HG03159 (cell line): Measurements from ENCODE around the gene DYNLT2.
"Not testable (repeated sequence)": the region's sequence is repeated elsewhere in the genome, so short reads cannot be mapped to it uniquely, and the experiment has no call there.

Source experiments
- ATAC-seq: cut with Tn5 transposase; IDR thresholded peaks from one replicate; pipeline ENCODE4 v1.9.1; 2021; ENCODE audit warnings: mild to moderate bottlenecking, moderate library complexity; ENCODE audit not compliant: unreplicated experiment

DYNLT2 gene

DNA sequence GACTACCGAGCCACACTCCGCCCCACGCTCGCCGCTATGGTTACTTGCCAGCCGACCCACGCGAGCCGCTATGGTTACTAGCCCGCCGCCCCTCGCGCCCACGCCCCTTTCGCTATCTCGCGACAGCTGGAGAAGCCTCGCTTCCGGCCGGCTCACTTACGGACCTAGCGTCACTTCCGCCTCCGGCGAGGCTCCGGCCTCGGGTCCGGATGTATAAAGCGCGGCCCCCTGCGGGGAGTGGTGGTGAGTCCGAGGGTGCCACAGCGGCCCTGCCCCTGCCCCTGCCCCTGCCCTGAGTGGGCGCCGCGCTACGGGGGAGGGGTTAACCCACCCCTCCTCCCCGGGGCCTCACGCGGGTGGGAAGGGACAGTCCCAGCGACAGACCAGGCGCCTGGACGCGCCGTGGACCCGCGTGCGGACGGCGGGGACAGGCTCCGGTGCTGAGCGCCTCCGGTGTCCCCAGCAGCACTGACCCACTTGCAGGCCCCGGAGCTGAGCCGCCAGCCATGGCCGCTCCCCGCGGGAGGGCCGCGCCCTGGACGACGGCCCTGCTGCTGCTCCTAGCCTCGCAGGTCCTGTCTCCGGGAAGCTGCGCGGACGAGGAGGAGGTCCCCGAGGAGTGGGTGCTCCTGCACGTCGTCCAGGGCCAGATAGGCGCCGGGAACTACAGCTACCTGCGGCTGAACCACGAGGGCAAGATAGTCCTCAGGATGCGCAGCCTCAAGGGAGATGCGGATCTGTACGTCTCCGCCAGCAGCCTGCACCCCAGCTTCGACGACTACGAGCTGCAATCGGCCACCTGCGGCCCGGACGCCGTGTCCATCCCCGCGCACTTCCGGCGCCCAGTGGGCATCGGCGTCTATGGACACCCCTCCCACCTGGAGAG is 49.2 kb downstream of the DYNLT2 start, which contains the start of the genes C6orf120 and WDR27:
Gene C6orf120, plus strand, starts transcription at position 173 of the 886 bp plus-strand sequence. Its CDS starts 334 bp downstream, at position 507.
Gene WDR27, minus strand, starts transcription at position 76 of the 886 bp plus-strand sequence. CDS start 13,024 bp downstream, outside the sequence.
- peak; percentile 96 for ATAC-seq

DNA sequence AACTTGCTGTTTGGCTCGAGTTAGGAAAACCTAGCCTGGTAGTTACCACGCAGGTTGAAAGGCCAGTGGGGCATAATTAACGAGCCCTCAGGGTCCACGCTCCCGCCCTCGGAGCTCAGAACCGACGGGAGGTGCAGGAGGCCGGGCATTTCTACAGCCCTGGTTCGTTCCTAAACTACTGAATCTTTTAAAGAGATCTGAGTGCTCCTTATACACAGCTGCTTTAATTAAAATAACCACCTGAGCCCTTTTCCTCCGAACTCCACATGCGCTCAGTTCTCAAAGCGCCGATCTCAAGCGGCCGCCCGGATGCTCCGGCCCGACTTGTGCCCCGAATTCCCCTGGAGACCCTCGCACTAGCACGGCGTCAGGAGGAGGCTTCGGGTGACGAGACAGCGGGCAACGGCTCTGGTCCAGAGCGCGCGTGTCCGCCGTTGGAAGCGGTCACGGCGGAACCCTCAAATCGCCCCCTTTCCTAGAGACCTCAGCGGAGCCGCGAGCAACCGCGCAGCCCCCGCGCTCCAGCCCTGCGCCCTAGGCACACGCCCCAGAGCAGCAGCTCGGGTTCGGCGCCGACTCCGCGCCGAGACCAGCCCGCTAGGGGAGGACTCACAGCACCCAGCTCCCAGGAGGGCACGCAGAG is 49.9 kb downstream of the DYNLT2 start:
- ATAC-seq: peak; percentile 15

DNA sequence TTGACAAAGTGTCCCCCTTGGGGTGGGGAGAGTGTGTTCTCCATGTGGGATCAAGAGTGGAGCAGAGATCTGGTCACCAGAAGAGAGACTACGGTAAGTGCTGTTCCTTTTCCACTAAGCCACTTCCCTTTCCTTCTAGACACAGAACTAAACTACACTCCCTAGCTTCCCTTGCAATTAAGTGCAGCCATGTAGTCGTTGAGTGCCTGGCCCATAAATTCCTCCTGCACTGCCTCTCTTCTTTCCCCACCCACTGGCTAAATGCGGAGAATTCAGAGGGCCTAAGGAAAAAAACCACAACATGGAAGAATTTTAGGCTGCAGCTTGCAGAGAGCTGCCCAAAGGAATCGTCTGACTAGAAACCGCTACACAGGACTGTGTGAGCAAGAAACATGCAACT is 51.1 kb downstream of the DYNLT2 start:
- ATAC-seq: no peak

DNA sequence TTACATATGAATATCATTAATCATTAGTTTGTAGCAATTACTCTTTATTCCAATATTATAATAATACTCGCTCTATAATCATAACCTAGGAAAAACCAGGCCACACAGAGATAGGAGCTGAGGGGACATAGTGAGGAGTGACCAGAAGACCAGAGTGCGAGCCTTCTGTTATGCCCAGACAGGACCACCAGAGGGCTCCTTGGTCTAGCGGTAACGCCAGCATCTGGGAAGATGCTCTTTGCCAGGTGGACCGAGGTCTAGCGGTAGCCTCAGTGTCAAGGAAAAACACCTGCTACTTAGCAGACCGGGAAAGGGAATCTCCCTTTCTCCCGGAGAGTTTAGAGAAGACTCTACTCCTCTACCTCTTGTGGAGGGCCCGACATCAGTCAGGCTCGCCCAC is 54.3 kb downstream of the DYNLT2 start:
- ATAC-seq: not testable (repeated sequence)

DNA sequence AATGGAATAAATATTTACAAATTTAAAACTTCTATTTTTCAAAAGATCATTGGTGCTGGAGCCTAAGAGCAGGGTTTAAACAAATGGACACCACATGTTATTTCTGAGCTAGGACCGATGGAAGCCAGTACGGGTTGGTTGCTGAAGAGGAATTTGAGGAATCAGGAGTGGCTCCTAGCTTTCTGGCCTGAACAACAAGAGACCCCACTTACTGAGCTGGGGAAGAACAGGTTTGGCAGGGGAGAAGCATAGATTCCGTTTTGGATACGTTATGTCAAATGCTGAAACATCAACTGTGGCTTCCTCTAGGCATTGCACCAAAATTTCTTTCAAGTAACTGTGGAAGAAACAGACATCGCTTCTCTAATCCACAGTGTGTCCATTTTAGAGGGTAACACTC is 56.2 kb downstream of the DYNLT2 start:
- ATAC-seq: no peak

DNA sequence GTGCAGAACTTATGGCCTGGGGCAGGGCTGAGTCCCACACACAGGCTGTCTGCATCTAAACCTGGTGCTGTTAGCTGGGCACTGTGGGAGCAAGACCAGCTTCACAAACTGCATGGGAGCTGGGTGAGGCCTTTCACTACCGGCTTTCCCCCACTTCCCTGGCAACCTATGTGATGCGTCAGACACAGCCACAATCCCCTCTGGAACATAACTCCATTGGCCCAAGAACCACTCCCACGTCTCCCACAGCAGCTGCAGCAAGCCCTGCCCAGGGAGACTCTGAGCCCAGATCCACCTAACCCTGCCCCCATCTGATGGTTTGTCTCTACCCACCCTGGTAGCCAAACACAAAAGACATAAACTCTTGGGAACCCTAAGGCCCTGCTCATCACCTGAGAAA is 58.9 kb downstream of the DYNLT2 start:
- no peak for ATAC-seq

DNA sequence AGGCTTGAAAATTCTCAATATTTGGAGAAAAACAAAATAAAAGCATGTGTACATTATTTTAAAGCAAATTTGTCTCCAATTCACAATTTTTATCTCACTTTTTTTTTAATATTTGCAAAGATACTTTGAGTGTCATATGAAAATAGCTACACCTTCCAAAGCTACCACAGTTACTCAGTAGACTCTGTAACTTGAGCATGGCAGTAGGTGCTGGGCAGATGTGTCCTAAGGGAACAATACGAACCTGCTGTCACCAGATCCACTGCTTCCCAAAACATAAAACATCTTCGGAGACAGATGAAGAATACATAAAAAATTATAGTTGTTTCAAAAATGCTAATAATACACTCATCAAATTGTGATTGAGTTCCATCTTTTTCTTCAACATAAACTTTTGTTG is 60.1 kb downstream of the DYNLT2 start:
- no peak for ATAC-seq
